Thymus (tissue), 11 donors: ENCODE measurements around the gene ABCA2. TPM values are rescaled to one million over a fixed set of nuclear protein-coding genes. Genes with fewer than 3 reads are reported as not detected.
A peak's percentile ranks its signal among the peaks of the same experiment; 100 is the strongest.

ENCODE experiments used
- DNase-seq, 9 donors: peaks; one replicate each; pipeline ENCODE4 v3.0.0-alpha.2; 2013; ENCODE audit warnings: low spot score in 9 of 9, low read depth in 6 of 9, missing footprints in 1 of 9
- H3K27ac ChIP-seq, 2 donors: one replicate each; pipeline ENCODE4 v1.5.1; 2013; ENCODE audit warnings: control low read depth in 1 of 2, low read depth in 1 of 2, low read length in 1 of 2, mild to moderate bottlenecking in 1 of 2, moderate library complexity in 1 of 2
- H3K27me3 ChIP-seq, 2 donors: one replicate each; pipeline ENCODE4 v1.5.1; 2013; ENCODE audit warnings: low read length in 1 of 2; ENCODE audit not compliant: control insufficient read depth in 2 of 2, insufficient read depth in 1 of 2
- H3K36me3 ChIP-seq, 2 donors: one replicate each; pipeline ENCODE4 v1.5.1; 2013; ENCODE audit warnings: low read length in 1 of 2, mild to moderate bottlenecking in 1 of 2, moderate library complexity in 1 of 2; ENCODE audit not compliant: control insufficient read depth in 2 of 2, insufficient read depth in 2 of 2
- H3K4me1 ChIP-seq, 2 donors: one replicate each; pipeline ENCODE4 v1.5.1; 2013; ENCODE audit warnings: low read length in 2 of 2; ENCODE audit not compliant: control insufficient read depth in 2 of 2, insufficient read depth in 2 of 2
- H3K4me3 ChIP-seq, 2 donors: one replicate each; pipeline ENCODE4 v1.5.1; 2013; ENCODE audit warnings: low read length in 2 of 2, control low read depth in 1 of 2, mild to moderate bottlenecking in 1 of 2
- H3K9me3 ChIP-seq, 2 donors: one replicate each; pipeline ENCODE4 v1.5.1; 2013; ENCODE audit warnings: low read length in 1 of 2, mild to moderate bottlenecking in 1 of 2; ENCODE audit not compliant: control insufficient read depth in 2 of 2, insufficient read depth in 1 of 2
- WGBS: extraction: QIAGEN DNeasy Blood & Tissue Kit; methylation state at CpG from one replicate; pipeline ENCODE4 v1.1.7; 2013; 5-methylcytosine and 5-hydroxymethylcytosine counted together
- polyA plus RNA-seq: library from polyadenylated mRNA; stranded (reverse); fragments of 200-250 nt; gene quantifications from one replicate; pipeline ENCODE4 v1.2.3, GENCODE V29; 2013
- total RNA-seq: library from RNA; stranded (reverse); fragments of 120-200 nt; gene quantifications from one replicate; pipeline ENCODE4 v1.2.4, GENCODE V29; 2013
- donor health status: healthy.

Gene ABCA2
- total and polyA plus RNA-seq, 2 donors: 4.2 to 37.3 TPM

GRCh38 chr9:137028263-137029057 is 423 bp upstream of the ABCA2 start:
- H3K27ac ChIP-seq: peak overlapping the region; percentile 11 to 32
- WGBS: under 1% methylated on average over 98 of the region's 98 CpGs
- H3K36me3 ChIP-seq: no peaks in the 10 kb centered on the region

GRCh38 chr9:137026828-137027227 is 1.2 kb downstream of the ABCA2 start:
- DNase-seq: no peak
- peaks cover 24 to 51% of the 10 kb centered on the region in 2 donors for H3K27me3 ChIP-seq
- no peaks in the 10 kb centered on the region for H3K36me3 ChIP-seq
- H3K4me3 ChIP-seq: no peak overlapping the region
- peaks cover 8 to 39% of the 10 kb centered on the region in 2 donors for H3K4me1 ChIP-seq
- H3K9me3 ChIP-seq: no peaks in the 10 kb centered on the region
- H3K27ac ChIP-seq: no peak overlapping the region
- WGBS: 95% methylated on average over 4 of the region's 4 CpGs

More at GRCh38 chr9:137028263-137029057, 423 bp upstream of the ABCA2 start:
- Histone ChIP-seq H3K9me3 (no peaks in the 10 kb centered on the region), H3K4me1 (peaks cover 13 to 50% of the 10 kb centered on the region in 2 donors), H3K27me3 (peaks cover 27 to 63% of the 10 kb centered on the region in 2 donors), H3K4me3 (peak overlapping the region; percentile 44 to 54)
- DNase-seq: peak in 8 of 9 donors; percentile 17 to 73 (median 42)

- H3K9me3 ChIP-seq: no peaks in the 10 kb centered on the region
- H3K27me3 ChIP-seq: peaks cover 20 to 47% of the 10 kb centered on the region in 2 donors
- H3K36me3 ChIP-seq: no peaks in the 10 kb centered on the region
- no peak for DNase-seq
- peaks cover 8 to 37% of the 10 kb centered on the region in 2 donors for H3K4me1 ChIP-seq
- WGBS: 94% methylated on average over 2 of the region's 2 CpGs
- H3K4me3 ChIP-seq: no peak overlapping the region
- H3K27ac ChIP-seq: no peak overlapping the region
These were observed 1.7 kb downstream of the ABCA2 start for GRCh38 chr9:137026384-137026783.

GRCh38 chr9:137025517-137025966 is 2.5 kb downstream of the ABCA2 start:
- Histone ChIP-seq H3K4me3 (no peak overlapping the region), H3K36me3 (no peaks in the 10 kb centered on the region), H3K27ac (no peak overlapping the region), H3K9me3 (no peaks in the 10 kb centered on the region), H3K27me3 (peaks cover 12 to 39% of the 10 kb centered on the region in 2 donors), H3K4me1 (peaks cover 8 to 34% of the 10 kb centered on the region in 2 donors)
- DNase-seq: no peak
- WGBS: 93% methylated on average over 21 of the region's 21 CpGs

- no peak for DNase-seq
- no peaks in the 10 kb centered on the region for H3K36me3 ChIP-seq
- 95% methylated on average over 15 of the region's 15 CpGs for WGBS
- no peak overlapping the region for H3K27ac ChIP-seq
- H3K9me3 ChIP-seq: no peaks in the 10 kb centered on the region
- H3K4me3 ChIP-seq: no peak overlapping the region
- H3K4me1 ChIP-seq: peaks cover 0 to 14% of the 10 kb centered on the region in 2 donors
- peaks cover 5 to 20% of the 10 kb centered on the region in 2 donors for H3K27me3 ChIP-seq
These were observed 4.5 kb downstream of the ABCA2 start for GRCh38 chr9:137023583-137023991.

- no peak overlapping the region for H3K27ac ChIP-seq
- H3K9me3 ChIP-seq: no peaks in the 10 kb centered on the region
- peaks cover 5 to 17% of the 10 kb centered on the region in 2 donors for H3K27me3 ChIP-seq
- no peak overlapping the region for H3K4me3 ChIP-seq
- 97% methylated on average over 7 of the region's 7 CpGs for WGBS
- no peaks in the 10 kb centered on the region for H3K36me3 ChIP-seq
- no peak for DNase-seq
- H3K4me1 ChIP-seq: peaks cover 0 to 11% of the 10 kb centered on the region in 2 donors
These were observed 4.9 kb downstream of the ABCA2 start for GRCh38 chr9:137023157-137023556.

GRCh38 chr9:137022662-137023008 is 5.4 kb downstream of the ABCA2 start:
- H3K27ac ChIP-seq: no peak overlapping the region
- peaks cover 0 to 4% of the 10 kb centered on the region in 2 donors for H3K9me3 ChIP-seq
- no peak overlapping the region for H3K4me3 ChIP-seq
- H3K36me3 ChIP-seq: no peaks in the 10 kb centered on the region
- 95% methylated on average over 23 of the region's 23 CpGs for WGBS
- peaks cover 0 to 11% of the 10 kb centered on the region in 2 donors for H3K4me1 ChIP-seq
- peaks cover 3 to 16% of the 10 kb centered on the region in 2 donors for H3K27me3 ChIP-seq
- DNase-seq: no peak

- no peak for DNase-seq
- H3K27ac ChIP-seq: no peak overlapping the region
These were observed 5.9 kb downstream of the ABCA2 start for GRCh38 chr9:137021979-137022661.

GRCh38 chr9:137021568-137021978 is 6.5 kb downstream of the ABCA2 start:
- peaks cover 0 to 3% of the 10 kb centered on the region in 2 donors for H3K4me1 ChIP-seq
- WGBS: 95% methylated on average over 6 of the region's 6 CpGs

More at GRCh38 chr9:137021979-137022661, 5.9 kb downstream of the ABCA2 start:
- H3K4me1 ChIP-seq: peaks cover 0 to 6% of the 10 kb centered on the region in 2 donors
- H3K9me3 ChIP-seq: peaks cover 0 to 4% of the 10 kb centered on the region in 2 donors
- peaks cover under 1 to 11% of the 10 kb centered on the region in 2 donors for H3K27me3 ChIP-seq
- no peak overlapping the region for H3K4me3 ChIP-seq
- WGBS: 85% methylated on average over 30 of the region's 30 CpGs
- H3K36me3 ChIP-seq: peaks cover 0 to 3% of the 10 kb centered on the region in 2 donors

More at GRCh38 chr9:137021568-137021978, 6.5 kb downstream of the ABCA2 start:
- no peak for DNase-seq
- H3K4me3 ChIP-seq: no peak overlapping the region
- peaks cover 0 to 3% of the 10 kb centered on the region in 2 donors for H3K36me3 ChIP-seq
- peaks cover 0 to 8% of the 10 kb centered on the region in 2 donors for H3K9me3 ChIP-seq
- no peak overlapping the region for H3K27ac ChIP-seq
- peaks cover 0 to 6% of the 10 kb centered on the region in 2 donors for H3K27me3 ChIP-seq
